ENCODE results near the gene TMEM220. TPM values are rescaled to one million over a fixed set of nuclear protein-coding genes. Genes with fewer than 3 reads are reported as not detected.

Gene TMEM220
- total RNA-seq, 4 donors from 2014 or later, result 1.4 to 9.5 (median 6.3) TPM

- WGBS, 2 donors, result 71 to 81% methylated on average over 2 of the region's 2 CpGs
- H3K36me3 ChIP-seq, result no peaks in the 10 kb centered on the region
- TF ChIP-seq POLR2A (IDR thresholded peaks at IDR 0.05), result no peak
- TF ChIP-seq, protein P1, sequence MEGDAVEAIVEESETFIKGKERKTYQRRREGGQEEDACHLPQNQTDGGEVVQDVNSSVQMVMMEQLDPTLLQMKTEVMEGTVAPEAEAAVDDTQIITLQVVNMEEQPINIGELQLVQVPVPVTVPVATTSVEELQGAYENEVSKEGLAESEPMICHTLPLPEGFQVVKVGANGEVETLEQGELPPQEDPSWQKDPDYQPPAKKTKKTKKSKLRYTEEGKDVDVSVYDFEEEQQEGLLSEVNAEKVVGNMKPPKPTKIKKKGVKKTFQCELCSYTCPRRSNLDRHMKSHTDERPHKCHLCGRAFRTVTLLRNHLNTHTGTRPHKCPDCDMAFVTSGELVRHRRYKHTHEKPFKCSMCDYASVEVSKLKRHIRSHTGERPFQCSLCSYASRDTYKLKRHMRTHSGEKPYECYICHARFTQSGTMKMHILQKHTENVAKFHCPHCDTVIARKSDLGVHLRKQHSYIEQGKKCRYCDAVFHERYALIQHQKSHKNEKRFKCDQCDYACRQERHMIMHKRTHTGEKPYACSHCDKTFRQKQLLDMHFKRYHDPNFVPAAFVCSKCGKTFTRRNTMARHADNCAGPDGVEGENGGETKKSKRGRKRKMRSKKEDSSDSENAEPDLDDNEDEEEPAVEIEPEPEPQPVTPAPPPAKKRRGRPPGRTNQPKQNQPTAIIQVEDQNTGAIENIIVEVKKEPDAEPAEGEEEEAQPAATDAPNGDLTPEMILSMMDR (IDR thresholded peaks at IDR 0.05), result no peak
- no peak overlapping the region for H3K4me3 ChIP-seq
- no peaks in the 10 kb centered on the region for H3K27me3 ChIP-seq
- intact Hi-C loops (cut with DNase I), result no loop called here
- no peak for DNase-seq
- no peak overlapping the region for H3K27ac ChIP-seq
- H3K9me3 ChIP-seq, result no peaks in the 10 kb centered on the region
- H3K4me1 ChIP-seq, result peaks cover 0 to 3% (median 0%) of the 10 kb centered on the region in 3 donors
These were observed 26.8 kb upstream of the TMEM220 start for GRCh38 chr17:10756619-10757018.

DNA sequence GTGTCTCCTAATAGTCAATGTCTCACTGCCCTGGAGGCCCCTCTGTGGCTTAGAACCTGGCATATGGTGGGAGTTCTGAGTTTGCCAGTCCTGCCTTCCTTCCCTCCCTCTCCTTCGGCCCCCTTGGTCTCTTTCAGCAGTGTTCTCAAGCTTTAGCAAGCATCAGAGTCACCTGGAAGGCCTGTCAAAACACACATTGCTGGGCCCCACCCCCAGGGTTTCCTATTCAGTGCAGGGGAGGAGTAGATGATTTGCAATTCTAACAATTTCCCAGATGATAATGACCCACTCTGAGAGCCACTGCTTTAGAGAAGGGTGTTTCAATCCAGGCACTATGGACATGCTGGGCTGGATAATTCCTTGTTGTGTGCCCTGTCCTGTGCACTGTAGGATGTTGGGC lies 26.4 kb upstream of the TMEM220 start:
- H3K36me3 ChIP-seq, result no peaks in the 10 kb centered on the region
- intact Hi-C loops (cut with DNase I), result no loop called here
- 57 to 58% methylated on average over 1 of the region's 1 CpG for WGBS, 2 donors
- peaks cover 0 to 3% (median 0%) of the 10 kb centered on the region in 3 donors for H3K4me1 ChIP-seq
- H3K4me3 ChIP-seq, result no peak overlapping the region
- H3K27me3 ChIP-seq, result no peaks in the 10 kb centered on the region
- TF ChIP-seq POLR2A (IDR thresholded peaks at IDR 0.05), result no peak
- TF ChIP-seq, protein P1 (IDR thresholded peaks at IDR 0.05), result no peak
- no peaks in the 10 kb centered on the region for H3K9me3 ChIP-seq
- no peak for DNase-seq
- H3K27ac ChIP-seq, result no peak overlapping the region

DNA sequence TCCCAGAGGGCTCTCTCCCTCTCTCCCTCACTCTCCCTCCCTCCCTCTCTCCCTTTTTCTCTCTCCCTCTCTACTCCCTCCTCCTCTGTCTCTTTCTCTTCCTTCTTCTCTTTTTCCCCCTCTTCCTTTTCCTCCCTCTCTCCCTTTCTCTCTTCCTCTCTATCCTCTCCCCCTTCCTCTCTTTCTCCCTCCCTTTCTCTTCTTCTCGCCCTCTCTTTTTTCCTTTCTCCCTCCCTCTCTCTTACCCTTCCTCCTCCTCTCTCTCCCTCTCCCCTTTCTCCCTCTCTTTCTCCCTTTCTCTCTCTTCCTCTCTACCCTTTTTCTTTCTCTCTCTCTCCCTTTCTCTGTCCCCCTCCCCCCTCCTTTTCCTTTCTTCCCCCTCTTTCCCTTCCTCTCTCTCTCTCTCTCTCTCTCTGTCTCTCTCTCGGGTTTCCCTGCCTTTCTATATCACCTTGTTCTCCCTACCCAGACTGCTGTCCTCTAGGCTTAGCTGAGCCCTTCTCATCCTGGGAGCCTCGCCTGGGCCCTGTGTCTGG lies 25.8 kb upstream of the TMEM220 start:
- no peak overlapping the region for H3K27ac ChIP-seq
- intact Hi-C loops (cut with DNase I), result no loop called here
- no peak for TF ChIP-seq POLR2A (IDR thresholded peaks at IDR 0.05)
- TF ChIP-seq, protein P1 (IDR thresholded peaks at IDR 0.05), result no peak

GRCh38 chr17:10754861-10755591 lies 25.2 kb upstream of the TMEM220 start:
- H3K27me3 ChIP-seq, result no peaks in the 10 kb centered on the region
- H3K4me1 ChIP-seq, result peaks cover 0 to 3% (median 0%) of the 10 kb centered on the region in 3 donors
- H3K9me3 ChIP-seq, result no peaks in the 10 kb centered on the region
- H3K4me3 ChIP-seq, result no peak overlapping the region
- no peak for DNase-seq
- no peak overlapping the region for H3K27ac ChIP-seq
- TF ChIP-seq POLR2A (IDR thresholded peaks at IDR 0.05), result no peak
- TF ChIP-seq, protein P1 (IDR thresholded peaks at IDR 0.05), result no peak
- 45 to 54% methylated on average over 13 to 14 of the region's 14 CpGs for WGBS, 2 donors
- intact Hi-C loops (cut with DNase I), result no loop called here
- H3K36me3 ChIP-seq, result no peaks in the 10 kb centered on the region

More for the DNA sequence above, 25.8 kb upstream of the TMEM220 start:
- no peaks in the 10 kb centered on the region for H3K36me3 ChIP-seq
- no peaks in the 10 kb centered on the region for H3K9me3 ChIP-seq
- WGBS, 2 donors, result 79 to 81% methylated on average over 3 of the region's 3 CpGs
- peaks cover 0 to 3% (median 0%) of the 10 kb centered on the region in 3 donors for H3K4me1 ChIP-seq
- H3K4me3 ChIP-seq, result no peak overlapping the region
- no peaks in the 10 kb centered on the region for H3K27me3 ChIP-seq
- no peak for DNase-seq

GRCh38 chr17:10754109-10754508 lies 24.3 kb upstream of the TMEM220 start:
- no peak for DNase-seq
- H3K27ac ChIP-seq, result no peak overlapping the region
- no peaks in the 10 kb centered on the region for H3K27me3 ChIP-seq
- intact Hi-C loops (cut with DNase I), result no loop called here
- 31 to 37% methylated on average over 2 of the region's 2 CpGs for whole genome bisulfite sequencing, 2 donors
- peaks cover 0 to 3% (median 0%) of the 10 kb centered on the region in 3 donors for H3K4me1 ChIP-seq
- TF ChIP-seq, protein P1 (IDR thresholded peaks at IDR 0.05), result peak in 5 of 6 experiments; percentile 22 to 49 (median 35)
- no peak for TF ChIP-seq POLR2A (IDR thresholded peaks at IDR 0.05)
- H3K4me3 ChIP-seq, result no peak overlapping the region
- H3K9me3 ChIP-seq, result no peaks in the 10 kb centered on the region
- H3K36me3 ChIP-seq, result no peaks in the 10 kb centered on the region

All from esophagus squamous epithelium (tissue), 5 donors.